Esophagus squamous epithelium (tissue), 5 donors: ENCODE measurements around the gene FBH1. TPM values are rescaled to one million over a fixed set of nuclear protein-coding genes. Genes with fewer than 3 reads are reported as not detected.
"Not testable (repeated sequence)": the region's sequence is repeated elsewhere in the genome, so short reads cannot be mapped to it uniquely, and the experiment has no call there.

ENCODE experiments used
- DNase-seq: peaks from one replicate; lab custom pipeline; 2025; lab: John Stamatoyannopoulos, UW
- H3K27ac ChIP-seq, 4 donors: fragments of 200-600 bp; sonication (generic); one replicate each; pipeline ENCODE4 v1.5.1; 2016 to 2019; ENCODE audit warnings: mild to moderate bottlenecking in 1 of 4
- H3K27me3 ChIP-seq, 4 donors: fragments of 200-600 bp; sonication (generic); 1 replicate in 3 of 4; 2 replicates in 1 of 4; pipeline versions ENCODE4 v1.5.1 to v1.6.0; 2017 to 2021; ENCODE audit warnings: antibody characterized with exemption in 1 of 4
- H3K36me3 ChIP-seq, 3 donors: fragments of 200-600 bp; sonication (generic); one replicate each; pipeline ENCODE4 v1.5.1; 2016 to 2019
- H3K4me1 ChIP-seq, 3 donors: fragments of 200-600 bp; sonication (generic); one replicate each; pipeline ENCODE4 v1.5.1; 2017 to 2019
- H3K4me3 ChIP-seq, 4 donors: fragments of 200-600 bp; sonication (generic); 1 replicate in 3 of 4; 2 replicates in 1 of 4; pipeline ENCODE4 v1.5.1; 2016 to 2019; ENCODE audit warnings: mild to moderate bottlenecking in 2 of 4, moderate library complexity in 1 of 4
- H3K9me3 ChIP-seq, 3 donors: fragments of 200-600 bp; sonication (generic); one replicate each; pipeline ENCODE4 v1.5.1; 2016 to 2019
- POLR2A ChIP-seq, 4 donors: fragments of 450-650 bp; IDR thresholded peaks; one replicate each; pipeline ENCODE4 v1.6.1; 2017; ENCODE audit warnings: antibody characterized with exemption in 4 of 4, mild to moderate bottlenecking in 4 of 4, moderate library complexity in 3 of 4
- WGBS, 2 donors: methylation state at CpG; one replicate each; pipeline ENCODE4 v1.1.5; 2018; 5-methylcytosine and 5-hydroxymethylcytosine counted together
- intact Hi-C: fragments of 100-400 bp; cut with DNase I; formaldehyde crosslinking; loops from one replicate; pipeline ENCODE4 v1.15.0; 2022
- total RNA-seq, 4 donors: library from RNA; depleted of rRNA; stranded (reverse); fragments of >200 nt; gene quantifications; one replicate each; pipeline ENCODE4 v1.1.0, GENCODE V29; 2016
- TF ChIP-seq, protein P1 (sequence below), 6 experiments: fragments of 450-650 bp in 4 of 6; fragments of 200-600 bp in 2 of 6; sonication (generic) in 2 of 6; IDR thresholded peaks; one replicate each; pipeline ENCODE4 v1.5.1; 2016 to 2019; ENCODE audit warnings: antibody characterized with exemption in 6 of 6, mild to moderate bottlenecking in 4 of 6, moderate library complexity in 4 of 6
- donor health status: DM: yes; HTN: yes; CAD: no.

FBH1 gene
- total RNA-seq, 4 donors from 2014 or later = 48.5 to 93.8 (median 54.1) TPM

DNA sequence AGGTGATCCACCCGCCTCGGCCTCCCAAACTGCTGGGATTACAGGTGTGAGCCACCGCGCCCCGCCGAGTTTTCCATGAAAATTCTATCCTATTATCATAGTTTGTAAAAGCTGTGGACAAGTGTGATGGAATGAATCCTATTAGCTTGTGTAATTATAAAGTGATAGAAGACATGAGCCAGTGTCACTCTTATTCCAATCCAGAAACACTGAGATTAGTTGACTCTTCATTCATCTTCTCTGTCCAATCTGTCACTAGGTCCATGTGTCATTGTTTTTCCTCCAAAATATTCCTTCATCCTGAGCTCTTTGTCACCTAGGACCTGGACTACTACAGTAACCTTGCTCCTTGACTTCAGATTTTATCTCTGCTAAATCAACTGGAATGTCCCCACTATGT lies 13.5 kb downstream of the FBH1 start:
- Histone ChIP-seq H3K4me1 (peaks cover 0 to 15% (median 3%) of the 10 kb centered on the region in 3 donors), H3K4me3 (no peak overlapping the region), H3K27me3 (no peaks in the 10 kb centered on the region), H3K36me3 (peaks cover 0 to 55% (median 5%) of the 10 kb centered on the region in 3 donors), H3K9me3 (no peaks in the 10 kb centered on the region), H3K27ac (no peak overlapping the region)
- TF ChIP-seq POLR2A (IDR thresholded peaks at IDR 0.05) = no peak
- TF ChIP-seq, protein P1, sequence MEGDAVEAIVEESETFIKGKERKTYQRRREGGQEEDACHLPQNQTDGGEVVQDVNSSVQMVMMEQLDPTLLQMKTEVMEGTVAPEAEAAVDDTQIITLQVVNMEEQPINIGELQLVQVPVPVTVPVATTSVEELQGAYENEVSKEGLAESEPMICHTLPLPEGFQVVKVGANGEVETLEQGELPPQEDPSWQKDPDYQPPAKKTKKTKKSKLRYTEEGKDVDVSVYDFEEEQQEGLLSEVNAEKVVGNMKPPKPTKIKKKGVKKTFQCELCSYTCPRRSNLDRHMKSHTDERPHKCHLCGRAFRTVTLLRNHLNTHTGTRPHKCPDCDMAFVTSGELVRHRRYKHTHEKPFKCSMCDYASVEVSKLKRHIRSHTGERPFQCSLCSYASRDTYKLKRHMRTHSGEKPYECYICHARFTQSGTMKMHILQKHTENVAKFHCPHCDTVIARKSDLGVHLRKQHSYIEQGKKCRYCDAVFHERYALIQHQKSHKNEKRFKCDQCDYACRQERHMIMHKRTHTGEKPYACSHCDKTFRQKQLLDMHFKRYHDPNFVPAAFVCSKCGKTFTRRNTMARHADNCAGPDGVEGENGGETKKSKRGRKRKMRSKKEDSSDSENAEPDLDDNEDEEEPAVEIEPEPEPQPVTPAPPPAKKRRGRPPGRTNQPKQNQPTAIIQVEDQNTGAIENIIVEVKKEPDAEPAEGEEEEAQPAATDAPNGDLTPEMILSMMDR (IDR thresholded peaks at IDR 0.05) = no peak
- intact Hi-C loops = no loop called here
- WGBS, 2 donors = 85 to 98% methylated on average over 6 of the region's 6 CpGs
- no peak for DNase-seq

DNA sequence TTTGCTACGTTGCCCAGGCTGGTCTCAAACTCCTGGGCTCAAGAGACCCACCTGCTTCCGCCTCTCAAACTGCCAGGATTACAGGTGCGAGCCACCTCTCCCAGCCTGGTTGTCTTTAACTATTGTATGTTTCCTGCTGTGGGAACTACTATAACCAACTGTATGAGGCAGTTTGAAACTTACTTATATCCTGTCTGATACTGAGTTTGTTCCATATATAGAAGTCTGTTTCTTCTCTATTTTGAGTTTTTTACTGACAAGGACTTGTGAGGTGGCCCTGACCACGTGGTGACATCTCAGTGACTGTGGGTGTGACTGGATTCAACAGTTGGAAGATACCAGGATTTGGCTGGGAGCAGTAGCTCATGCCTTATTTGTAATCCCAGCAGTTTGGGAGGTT lies 14.2 kb downstream of the FBH1 start:
- 65 to 70% methylated on average over 4 of the region's 4 CpGs for WGBS, 2 donors
- TF ChIP-seq POLR2A (IDR thresholded peaks at IDR 0.05) = no peak
- TF ChIP-seq, protein P1 (IDR thresholded peaks at IDR 0.05) = no peak

DNA sequence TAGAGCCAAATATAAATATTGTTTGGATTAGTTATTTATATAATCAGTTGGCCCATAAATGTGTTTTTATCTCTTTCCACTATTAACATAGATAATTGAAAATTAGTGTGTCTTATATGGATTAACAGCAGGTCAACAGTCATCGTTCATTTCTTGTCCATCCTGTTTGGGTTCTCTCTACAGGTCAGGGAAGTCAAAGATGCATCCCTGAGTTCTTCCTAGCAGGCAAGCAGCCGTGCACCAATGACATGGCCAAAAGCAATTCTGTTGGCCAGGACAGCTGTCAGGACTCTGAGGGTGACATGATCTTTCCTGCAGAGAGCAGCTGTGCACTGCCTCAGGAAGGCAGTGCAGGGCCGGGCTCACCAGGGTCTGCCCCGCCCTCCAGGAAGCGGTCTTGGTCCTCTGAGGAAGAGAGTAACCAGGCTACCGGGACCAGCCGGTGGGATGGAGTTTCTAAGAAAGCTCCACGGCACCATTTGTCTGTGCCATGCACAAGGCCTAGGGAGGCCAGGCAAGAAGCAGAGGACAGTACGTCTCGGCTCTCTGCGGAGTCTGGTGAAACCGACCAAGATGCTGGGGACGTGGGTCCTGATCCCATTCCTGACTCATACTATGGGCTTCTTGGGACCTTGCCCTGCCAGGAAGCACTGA lies 15.9 kb downstream of the FBH1 start:
- peaks cover 0 to 15% (median 3%) of the 10 kb centered on the region in 3 donors for H3K4me1 ChIP-seq
- no peaks in the 10 kb centered on the region for H3K9me3 ChIP-seq
- H3K36me3 ChIP-seq = peaks cover 14 to 75% (median 20%) of the 10 kb centered on the region in 3 donors
- peak overlapping the region; percentile 1 to 65 (median 41) for H3K27ac ChIP-seq
- no peaks in the 10 kb centered on the region for H3K27me3 ChIP-seq
- intact Hi-C loops = no loop called here
- TF ChIP-seq POLR2A (IDR thresholded peaks at IDR 0.05) = no peak
- TF ChIP-seq, protein P1 (IDR thresholded peaks at IDR 0.05) = no peak
- DNase-seq = no peak
- WGBS, 2 donors = 71 to 76% methylated on average over 5 to 9 of the region's 13 CpGs
- no peak overlapping the region for H3K4me3 ChIP-seq

More for the DNA sequence above, 14.2 kb downstream of the FBH1 start:
- Histone ChIP-seq H3K9me3 (no peaks in the 10 kb centered on the region), H3K36me3 (peaks cover 0 to 57% (median 6%) of the 10 kb centered on the region in 3 donors), H3K4me3 (no peak overlapping the region), H3K27me3 (no peaks in the 10 kb centered on the region), H3K4me1 (peaks cover 0 to 15% (median 3%) of the 10 kb centered on the region in 3 donors), H3K27ac (no peak overlapping the region)
- no peak for DNase-seq
- intact Hi-C loops = no loop called here

DNA sequence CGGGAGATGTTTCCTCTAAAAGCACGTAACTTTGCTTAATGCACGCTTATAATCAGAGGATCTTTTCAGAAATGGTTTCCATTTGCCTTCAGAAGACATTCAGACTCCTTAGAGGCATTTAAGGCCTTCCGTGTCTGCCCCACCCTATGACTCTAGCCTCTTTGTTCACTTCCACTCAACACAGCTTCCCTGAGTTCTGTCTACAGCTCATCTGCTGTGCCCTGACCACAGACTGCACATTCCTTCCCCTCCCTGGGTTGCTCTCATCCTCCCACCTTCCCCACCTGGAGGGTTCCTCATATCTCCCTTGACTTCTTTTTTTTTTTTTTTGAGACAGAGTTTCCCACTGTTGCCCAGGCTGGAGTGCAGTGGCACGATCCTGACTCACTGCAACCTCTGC lies 16.6 kb downstream of the FBH1 start:
- Histone ChIP-seq H3K4me1 (peaks cover 0 to 15% (median 3%) of the 10 kb centered on the region in 3 donors), H3K27ac (peak overlapping the region; percentile 1 to 65 (median 41)), H3K4me3 (no peak overlapping the region), H3K36me3 (peaks cover 21 to 81% (median 23%) of the 10 kb centered on the region in 3 donors), H3K27me3 (no peaks in the 10 kb centered on the region), H3K9me3 (no peaks in the 10 kb centered on the region)
- DNase-seq = no peak
- WGBS, 2 donors = 70 to 79% methylated on average over 5 of the region's 5 CpGs
- TF ChIP-seq, protein P1 (IDR thresholded peaks at IDR 0.05) = no peak
- TF ChIP-seq POLR2A (IDR thresholded peaks at IDR 0.05) = no peak
- intact Hi-C loops = no loop called here

DNA sequence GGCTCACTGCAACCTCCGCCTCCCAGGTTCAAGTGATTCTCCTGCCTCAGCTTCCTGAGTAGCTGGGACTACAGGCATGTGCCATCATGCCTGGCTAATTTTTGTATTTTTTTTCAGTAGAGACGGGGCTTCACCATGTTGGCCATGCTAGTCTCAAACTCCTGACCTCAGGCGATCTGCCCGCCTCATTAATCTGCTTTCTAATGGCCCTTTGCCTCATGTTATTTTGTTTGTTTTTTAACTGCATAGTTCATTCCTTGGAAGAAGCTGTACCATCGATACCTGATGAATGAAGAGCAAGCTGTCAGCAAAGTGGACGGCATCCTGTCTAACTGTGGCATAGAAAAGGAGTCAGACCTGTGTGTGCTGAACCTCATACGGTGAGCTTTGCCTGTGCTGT lies 18.6 kb downstream of the FBH1 start:
- H3K9me3 ChIP-seq, H3K27ac ChIP-seq, intact Hi-C loops, DNase-seq, H3K27me3 ChIP-seq, H3K4me3 ChIP-seq: not testable (repeated sequence)
- H3K36me3 ChIP-seq = peaks cover 23 to 91% (median 28%) of the 10 kb centered on the region in 3 donors
- WGBS, 2 donors = 89% methylated on average over 5 to 7 of the region's 7 CpGs
- H3K4me1 ChIP-seq = peaks cover 0 to 15% (median 3%) of the 10 kb centered on the region in 3 donors
